HepG2 (cell line): Measurements from ENCODE around the gene BATF2. TPM values are rescaled to one million over a fixed set of nuclear protein-coding genes. Genes with fewer than 3 reads are reported as not detected.

Experiments used
- CBFB ChIP-seq: sonication (generic); formaldehyde crosslinking; IDR thresholded peaks from 2 replicates; pipeline ENCODE4 v1.4.0; 2020; ENCODE audit warnings: missing genetic modification reagents
- CEBPB ChIP-seq: IDR thresholded peaks from 2 replicates; pipeline ENCODE4 v1.6.1; 2011; ENCODE audit warnings: low read depth, low read length, improper control_type of control experiment, borderline replicate concordance
- DMAP1 ChIP-seq: IDR thresholded peaks from 2 replicates; pipeline ENCODE4 v1.6.1; 2016
- DPF2 ChIP-seq: sonication (generic); formaldehyde crosslinking; IDR thresholded peaks from 2 replicates; pipeline ENCODE4 v1.4.0; 2020; ENCODE audit warnings: mild to moderate bottlenecking, low read depth, missing genetic modification reagents, borderline replicate concordance
- EP300 ChIP-seq, 3 experiments: sonication (generic) in 1 of 3; formaldehyde crosslinking in 1 of 3; IDR thresholded peaks; 2 replicates each; pipeline versions ENCODE4 v1.5.1 to v1.6.1; 2011 to 2020; ENCODE audit warnings: low read depth in 2 of 3, low read length in 2 of 3, borderline replicate concordance in 1 of 3, improper control_type of control experiment in 1 of 3, mild to moderate bottlenecking in 1 of 3, missing genetic modification reagents in 1 of 3, moderate library complexity in 1 of 3
- ETV5 ChIP-seq: IDR thresholded peaks from 2 replicates; pipeline ENCODE4 v1.6.1; 2018; ENCODE audit warnings: missing biosample characterization, missing genetic modification reagents, inconsistent platforms, borderline replicate concordance
- FOSL2 ChIP-seq: sonication (generic); formaldehyde crosslinking; IDR thresholded peaks from 2 replicates; pipeline ENCODE4 v1.4.0; 2020; ENCODE audit warnings: missing genetic modification reagents
- HHEX ChIP-seq: IDR thresholded peaks from 2 replicates; pipeline ENCODE4 v1.6.1; 2016; ENCODE audit warnings: control low read depth
- KDM3A ChIP-seq: IDR thresholded peaks from 2 replicates; pipeline ENCODE4 v1.6.1; 2018; ENCODE audit warnings: low read depth, missing compliant biosample characterization
- KLF12 ChIP-seq: sonication (generic); formaldehyde crosslinking; IDR thresholded peaks from 2 replicates; pipeline ENCODE4 v1.4.0; 2020; ENCODE audit warnings: missing genetic modification reagents, borderline replicate concordance
- NFYC ChIP-seq: IDR thresholded peaks from 2 replicates; pipeline ENCODE4 v1.6.1; 2016; ENCODE audit warnings: missing genetic modification reagents, missing compliant biosample characterization
- NR2C2 ChIP-seq: sonication (generic); formaldehyde crosslinking; IDR thresholded peaks from 2 replicates; pipeline ENCODE4 v1.4.0; 2020; ENCODE audit warnings: missing genetic modification reagents, mild to moderate bottlenecking, moderate library complexity, borderline replicate concordance
- NR3C1 ChIP-seq: sonication (generic); formaldehyde crosslinking; IDR thresholded peaks from 2 replicates; pipeline ENCODE4 v1.4.0; 2020; ENCODE audit warnings: missing genetic modification reagents
- ONECUT2 ChIP-seq: sonication (generic); formaldehyde crosslinking; IDR thresholded peaks from 2 replicates; pipeline ENCODE4 v1.4.0; 2020; ENCODE audit warnings: missing genetic modification reagents
- SALL2 ChIP-seq: sonication (generic); formaldehyde crosslinking; IDR thresholded peaks from 2 replicates; pipeline ENCODE4 v1.8.1; 2023; ENCODE audit warnings: mild to moderate bottlenecking, missing genetic modification reagents, inconsistent platforms
- TAF15 ChIP-seq: fragments of 200-400 bp; formaldehyde crosslinking; IDR thresholded peaks from one replicate; pipeline ENCODE4 v1.6.1; 2018; ENCODE audit warnings: mild to moderate bottlenecking, low read depth, low read length; ENCODE audit not compliant: poor library complexity, severe bottlenecking
- TEAD3 ChIP-seq: optimal IDR thresholded peaks from 2 replicates; pipeline ENCODE3; 2016; ENCODE audit warnings: borderline replicate concordance
- THYN1 ChIP-seq: sonication (generic); formaldehyde crosslinking; IDR thresholded peaks from 2 replicates; pipeline ENCODE4 v1.8.1; 2023; ENCODE audit warnings: low read depth, mild to moderate bottlenecking, moderate library complexity, missing genetic modification reagents, borderline replicate concordance
- TRIM24 ChIP-seq: sonication (generic); formaldehyde crosslinking; IDR thresholded peaks from 2 replicates; pipeline ENCODE4 v1.8.0; 2022; ENCODE audit warnings: mild to moderate bottlenecking, missing genetic modification reagents
- U2AF2 ChIP-seq: fragments of 200-400 bp; formaldehyde crosslinking; IDR thresholded peaks from 2 replicates; pipeline ENCODE4 v1.6.1; 2017; ENCODE audit warnings: low read depth, mild to moderate bottlenecking, low read length
- XBP1 ChIP-seq: sonication (generic); formaldehyde crosslinking; IDR thresholded peaks from 2 replicates; pipeline ENCODE4 v1.5.0; 2020; ENCODE audit warnings: missing genetic modification reagents
- ZFP36L1 ChIP-seq: sonication (generic); formaldehyde crosslinking; IDR thresholded peaks from 2 replicates; pipeline ENCODE4 v1.8.0; 2022; ENCODE audit warnings: mild to moderate bottlenecking, missing genetic modification reagents, moderate library complexity
- ZFP36L2 ChIP-seq: sonication (generic); formaldehyde crosslinking; IDR thresholded peaks from 2 replicates; pipeline ENCODE4 v1.4.0; 2020; ENCODE audit warnings: missing genetic modification reagents
- ZFX ChIP-seq: sonication (generic); formaldehyde crosslinking; IDR thresholded peaks from 2 replicates; pipeline ENCODE4 v1.4.0; 2020; ENCODE audit warnings: mild to moderate bottlenecking, low read depth, missing genetic modification reagents, moderate library complexity
- ZKSCAN8 ChIP-seq: IDR thresholded peaks from 2 replicates; pipeline ENCODE4 v1.6.1; 2016; ENCODE audit warnings: borderline replicate concordance, missing genetic modification reagents, missing compliant biosample characterization
- ZNF160 ChIP-seq: sonication (generic); formaldehyde crosslinking; IDR thresholded peaks from 2 replicates; pipeline ENCODE4 v1.8.0; 2022; ENCODE audit warnings: mild to moderate bottlenecking, inconsistent platforms, missing genetic modification reagents
- ZNF232 ChIP-seq: sonication (generic); formaldehyde crosslinking; IDR thresholded peaks from 2 replicates; pipeline ENCODE4 v1.4.0; 2020; ENCODE audit warnings: missing genetic modification reagents, borderline replicate concordance
- ZNF556 ChIP-seq: sonication (generic); formaldehyde crosslinking; IDR thresholded peaks from 2 replicates; pipeline ENCODE4 v1.4.0; 2020; ENCODE audit warnings: mild to moderate bottlenecking, missing genetic modification reagents, borderline replicate concordance
- ZNF577 ChIP-seq: sonication (generic); formaldehyde crosslinking; IDR thresholded peaks from 2 replicates; pipeline ENCODE4 v1.4.0; 2020; ENCODE audit warnings: mild to moderate bottlenecking, low read depth, missing genetic modification reagents, borderline replicate concordance
- polyA plus RNA-seq, 8 experiments: library from polyadenylated mRNA; depleted of rRNA in 3 of 8; stranded (reverse) in 7 of 8; unstranded in 1 of 8; fragments of >200 nt; fragmentation: Illumina TruSeq in 4 of 8; extraction: Trizol in 4 of 8; gene quantifications; 2 replicates each; pipeline versions ENCODE4 v1.2.1 to v1.2.3, GENCODE V29; 2011 to 2016; ENCODE audit warnings: low read depth in 4 of 8, missing spikeins in 1 of 8, mixed read lengths in 1 of 8; ENCODE audit not compliant: insufficient read depth in 1 of 8
- total RNA-seq, 5 experiments: library from RNA; depleted of rRNA; stranded (reverse); fragments of >200 nt; fragmentation: Illumina TruSeq; extraction: Trizol; gene quantifications; 2 replicates each; pipeline ENCODE4 v1.2.3, GENCODE V29; 2016; ENCODE audit warnings: low read depth in 1 of 5
- TF ChIP-seq, protein P1 (sequence below): sonication (generic); formaldehyde crosslinking; IDR thresholded peaks from 2 replicates; pipeline ENCODE4 v1.4.0; 2020; ENCODE audit warnings: mild to moderate bottlenecking, missing genetic modification reagents
- TF ChIP-seq, protein P2 (sequence below): sonication (generic); formaldehyde crosslinking; IDR thresholded peaks from 2 replicates; pipeline ENCODE4 v1.4.0; 2020; ENCODE audit warnings: missing genetic modification reagents

BATF2 gene
- total and polyA plus RNA-seq, 2 of the 13 experiments (the other 11 are each of a cell fraction or from before 2014, with no cell fraction given) = 2.8 to 3.9 TPM

DNA sequence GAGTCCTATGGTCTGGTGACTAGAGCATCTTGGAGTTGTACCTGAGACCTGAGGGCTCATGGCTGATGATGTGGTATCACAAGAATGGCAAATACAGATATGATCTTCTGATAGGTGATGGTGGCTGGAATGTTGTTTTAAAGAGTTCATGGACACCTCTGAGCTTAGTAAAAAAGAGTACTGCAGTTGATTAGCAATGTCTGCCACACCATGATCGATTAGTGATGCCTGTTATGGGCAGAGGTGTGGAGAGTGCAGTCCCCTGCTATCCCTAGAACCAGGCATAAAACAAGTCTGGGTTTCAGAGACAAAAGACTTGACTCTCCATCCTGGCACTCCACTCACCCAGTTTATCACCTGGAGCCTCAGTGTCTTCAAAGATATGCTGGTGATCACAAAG is 1.4 kb upstream of the BATF2 start (continued):
- TF ChIP-seq DMAP1 (peak; percentile 25; the same call in 1 of the 2 replicates), SALL2 (CRISPR knock-in tag) (no peak), ZNF556 (CRISPR knock-in tag) (0 out of 2 replicates have a peak, but pooled peaks have one; percentile 25), TRIM24 (CRISPR knock-in tag) (no peak), KLF12 (no peak), ZFP36L1 (no peak), ONECUT2 (no peak), ZFX (CRISPR knock-in tag) (0 out of 2 replicates have a peak, but pooled peaks have one; percentile 9), KDM3A (CRISPR knock-in tag) (no peak), ETV5 (no peak), TEAD3 (CRISPR knock-in tag) (peak; percentile 59), XBP1 (CRISPR knock-in tag) (no peak), CBFB (no peak), NR2C2 (CRISPR knock-in tag) (0 out of 2 replicates have a peak, but pooled peaks have one; percentile 6), ZNF160 (no peak), ZNF232 (CRISPR knock-in tag) (no peak), TAF15 (no peak), NR3C1 (CRISPR knock-in tag) (no peak), CEBPB (no peak), U2AF2 (no peak), EP300 (IDR thresholded peaks at IDR 0.05; ENCODE audit: low read depth in 2 of 2, low read length in 2 of 2) (peak in 1 of 2 experiments; percentile 25; a peak in 1 of 4 replicates), EP300 (CRISPR knock-in tag; IDR thresholded peaks at IDR 0.05; ENCODE audit: borderline replicate concordance) (no peak), THYN1 (CRISPR knock-in tag) (no peak), ZKSCAN8 (CRISPR knock-in tag) (no peak), DPF2 (no peak), ZFP36L2 (CRISPR knock-in tag) (no peak), FOSL2 (CRISPR knock-in tag) (no peak), NFYC (no peak), ZNF577 (no peak), HHEX (CRISPR knock-in tag) (no peak)
- TF ChIP-seq, protein P1, sequence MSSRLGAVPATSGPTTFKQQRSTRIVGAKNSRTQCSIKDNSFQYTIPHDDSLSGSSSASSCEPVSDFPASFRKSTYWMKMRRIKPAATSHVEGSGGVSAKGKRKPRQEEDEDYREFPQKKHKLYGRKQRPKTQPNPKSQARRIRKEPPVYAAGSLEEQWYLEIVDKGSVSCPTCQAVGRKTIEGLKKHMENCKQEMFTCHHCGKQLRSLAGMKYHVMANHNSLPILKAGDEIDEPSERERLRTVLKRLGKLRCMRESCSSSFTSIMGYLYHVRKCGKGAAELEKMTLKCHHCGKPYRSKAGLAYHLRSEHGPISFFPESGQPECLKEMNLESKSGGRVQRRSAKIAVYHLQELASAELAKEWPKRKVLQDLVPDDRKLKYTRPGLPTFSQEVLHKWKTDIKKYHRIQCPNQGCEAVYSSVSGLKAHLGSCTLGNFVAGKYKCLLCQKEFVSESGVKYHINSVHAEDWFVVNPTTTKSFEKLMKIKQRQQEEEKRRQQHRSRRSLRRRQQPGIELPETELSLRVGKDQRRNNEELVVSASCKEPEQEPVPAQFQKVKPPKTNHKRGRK (CRISPR knock-in tag) = no peak
- TF ChIP-seq, protein P2, sequence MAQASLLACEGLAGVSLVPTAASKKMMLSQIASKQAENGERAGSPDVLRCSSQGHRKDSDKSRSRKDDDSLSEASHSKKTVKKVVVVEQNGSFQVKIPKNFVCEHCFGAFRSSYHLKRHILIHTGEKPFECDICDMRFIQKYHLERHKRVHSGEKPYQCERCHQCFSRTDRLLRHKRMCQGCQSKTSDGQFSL (CRISPR knock-in tag) = no peak
